Sigmoid colon (tissue), 7 donors: ENCODE measurements around the gene CAPN13. TPM values are rescaled to one million over a fixed set of nuclear protein-coding genes. Genes with fewer than 3 reads are reported as not detected.

Experiments
- DNase-seq: peaks from one replicate; pipeline ENCODE4 v3.0.0-alpha.2; 2019
- H3K27ac ChIP-seq, 4 donors: fragments of 200-600 bp; sonication (generic); one replicate each; pipeline ENCODE4 v1.5.1; 2016 to 2019; ENCODE audit warnings: mild to moderate bottlenecking in 1 of 4
- H3K27me3 ChIP-seq, 3 donors: fragments of 200-600 bp; sonication (generic); one replicate each; pipeline ENCODE4 v1.5.1; 2019; ENCODE audit warnings: mild to moderate bottlenecking in 1 of 3
- H3K36me3 ChIP-seq, 4 donors: fragments of 200-600 bp; sonication (generic); one replicate each; pipeline ENCODE4 v1.5.1; 2016 to 2019
- H3K4me1 ChIP-seq, 4 donors: fragments of 200-600 bp; sonication (generic); one replicate each; pipeline ENCODE4 v1.5.1; 2017 to 2019
- H3K4me3 ChIP-seq, 4 donors: fragments of 200-600 bp; sonication (generic); one replicate each; pipeline ENCODE4 v1.5.1; 2017 to 2019; ENCODE audit warnings: mild to moderate bottlenecking in 2 of 4, moderate library complexity in 1 of 4
- H3K9me3 ChIP-seq, 4 donors: fragments of 200-600 bp in 3 of 4; sonication (generic) in 3 of 4; one replicate each; pipeline versions ENCODE4 v1.5.1 to v1.6.1; 2013 to 2019
- EP300 ChIP-seq, 4 donors: sonication (generic); formaldehyde crosslinking; IDR thresholded peaks; one replicate each; pipeline ENCODE4 v1.6.1; 2017; ENCODE audit warnings: antibody characterized with exemption in 4 of 4
- POLR2A ChIP-seq, 2 donors: fragments of 450-650 bp; IDR thresholded peaks; one replicate each; pipeline ENCODE4 v1.6.1; 2016; ENCODE audit warnings: antibody characterized with exemption in 2 of 2, mild to moderate bottlenecking in 2 of 2, moderate library complexity in 2 of 2
- POLR2AphosphoS5 ChIP-seq, 4 donors: sonication (generic); formaldehyde crosslinking; IDR thresholded peaks; one replicate each; pipeline ENCODE4 v1.6.1; 2017; ENCODE audit warnings: antibody characterized with exemption in 4 of 4
- WGBS, 2 donors: extraction: QIAGEN DNeasy Blood & Tissue Kit; methylation state at CpG; one replicate each; pipeline ENCODE4 v1.1.7; 2013; 5-methylcytosine and 5-hydroxymethylcytosine counted together
- intact Hi-C: fragments of 100-400 bp; cut with DNase I; formaldehyde crosslinking; loops from one replicate; pipeline ENCODE4 v1.15.1; 2023
- polyA plus RNA-seq, 3 donors: library from polyadenylated mRNA; stranded (reverse); fragments of 200-250 nt; gene quantifications; one replicate each; pipeline ENCODE4 v1.2.3, GENCODE V29; 2013
- total RNA-seq, 4 donors: library from RNA; depleted of rRNA; stranded (reverse); fragments of >200 nt; gene quantifications; one replicate each; pipeline ENCODE4 v1.1.0, GENCODE V29; 2016
- TF ChIP-seq, protein P1 (sequence below), 4 experiments: fragments of 450-650 bp in 3 of 4; fragments of 200-600 bp in 1 of 4; IDR thresholded peaks; one replicate each; pipeline ENCODE4 v1.5.1; 2016 to 2019; ENCODE audit warnings: antibody characterized with exemption in 4 of 4, mild to moderate bottlenecking in 3 of 4, moderate library complexity in 2 of 4
- donor health status: healthy with polysubstance abuse.
- donor health status: Bipolar disorder and iron deficiency.
- donor health status: healthy.

The CAPN13 gene
- total and polyA plus RNA-seq, 7 donors = 11.4 to 17.3 (median 12.2) TPM; not detected in 4

- 81 to 85% methylated on average over 1 of the region's 1 CpG for WGBS, 2 donors
- intact Hi-C loops = no loop called here
- no peaks in the 10 kb centered on the region for H3K36me3 ChIP-seq
- no peak for DNase-seq
- H3K9me3 ChIP-seq = no peaks in the 10 kb centered on the region
- H3K27ac ChIP-seq = no peak overlapping the region
- no peak overlapping the region for H3K4me3 ChIP-seq
- no peaks in the 10 kb centered on the region for H3K27me3 ChIP-seq
- H3K4me1 ChIP-seq = no peaks in the 10 kb centered on the region
- TF ChIP-seq POLR2A (IDR thresholded peaks at IDR 0.05) (no peak), POLR2AphosphoS5 (IDR thresholded peaks at IDR 0.05) (no peak), EP300 (IDR thresholded peaks at IDR 0.05) (no peak)
- TF ChIP-seq, protein P1, sequence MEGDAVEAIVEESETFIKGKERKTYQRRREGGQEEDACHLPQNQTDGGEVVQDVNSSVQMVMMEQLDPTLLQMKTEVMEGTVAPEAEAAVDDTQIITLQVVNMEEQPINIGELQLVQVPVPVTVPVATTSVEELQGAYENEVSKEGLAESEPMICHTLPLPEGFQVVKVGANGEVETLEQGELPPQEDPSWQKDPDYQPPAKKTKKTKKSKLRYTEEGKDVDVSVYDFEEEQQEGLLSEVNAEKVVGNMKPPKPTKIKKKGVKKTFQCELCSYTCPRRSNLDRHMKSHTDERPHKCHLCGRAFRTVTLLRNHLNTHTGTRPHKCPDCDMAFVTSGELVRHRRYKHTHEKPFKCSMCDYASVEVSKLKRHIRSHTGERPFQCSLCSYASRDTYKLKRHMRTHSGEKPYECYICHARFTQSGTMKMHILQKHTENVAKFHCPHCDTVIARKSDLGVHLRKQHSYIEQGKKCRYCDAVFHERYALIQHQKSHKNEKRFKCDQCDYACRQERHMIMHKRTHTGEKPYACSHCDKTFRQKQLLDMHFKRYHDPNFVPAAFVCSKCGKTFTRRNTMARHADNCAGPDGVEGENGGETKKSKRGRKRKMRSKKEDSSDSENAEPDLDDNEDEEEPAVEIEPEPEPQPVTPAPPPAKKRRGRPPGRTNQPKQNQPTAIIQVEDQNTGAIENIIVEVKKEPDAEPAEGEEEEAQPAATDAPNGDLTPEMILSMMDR (IDR thresholded peaks at IDR 0.05) = no peak
Measured at GRCh38 chr2:30781451-30781850, 25.8 kb downstream of the CAPN13 start.

- Histone ChIP-seq H3K27me3 (no peaks in the 10 kb centered on the region), H3K4me3 (no peak overlapping the region), H3K9me3 (no peaks in the 10 kb centered on the region), H3K4me1 (no peaks in the 10 kb centered on the region), H3K36me3 (no peaks in the 10 kb centered on the region), H3K27ac (no peak overlapping the region)
- intact Hi-C loops = no loop called here
- no peak for DNase-seq
- TF ChIP-seq POLR2AphosphoS5 (IDR thresholded peaks at IDR 0.05) (no peak), POLR2A (IDR thresholded peaks at IDR 0.05) (no peak), EP300 (IDR thresholded peaks at IDR 0.05) (no peak)
- TF ChIP-seq, protein P1 (IDR thresholded peaks at IDR 0.05) = no peak
- 85 to 88% methylated on average over 5 of the region's 5 CpGs for whole genome bisulfite sequencing, 2 donors
Measured at GRCh38 chr2:30780776-30781330, 26.4 kb downstream of the CAPN13 start.

- H3K9me3 ChIP-seq = no peaks in the 10 kb centered on the region
- H3K27ac ChIP-seq = no peak overlapping the region
- no peaks in the 10 kb centered on the region for H3K27me3 ChIP-seq
- TF ChIP-seq, protein P1 (IDR thresholded peaks at IDR 0.05) = no peak
- TF ChIP-seq EP300 (IDR thresholded peaks at IDR 0.05) (no peak), POLR2AphosphoS5 (IDR thresholded peaks at IDR 0.05) (no peak), POLR2A (IDR thresholded peaks at IDR 0.05) (no peak)
- intact Hi-C loops = no loop called here
- no peak for DNase-seq
- H3K4me3 ChIP-seq = no peak overlapping the region
- H3K4me1 ChIP-seq = no peaks in the 10 kb centered on the region
- no peaks in the 10 kb centered on the region for H3K36me3 ChIP-seq
- WGBS, 2 donors = 87 to 90% methylated on average over 11 of the region's 11 CpGs
Measured at GRCh38 chr2:30778611-30779010, 28.6 kb downstream of the CAPN13 start.

DNA sequence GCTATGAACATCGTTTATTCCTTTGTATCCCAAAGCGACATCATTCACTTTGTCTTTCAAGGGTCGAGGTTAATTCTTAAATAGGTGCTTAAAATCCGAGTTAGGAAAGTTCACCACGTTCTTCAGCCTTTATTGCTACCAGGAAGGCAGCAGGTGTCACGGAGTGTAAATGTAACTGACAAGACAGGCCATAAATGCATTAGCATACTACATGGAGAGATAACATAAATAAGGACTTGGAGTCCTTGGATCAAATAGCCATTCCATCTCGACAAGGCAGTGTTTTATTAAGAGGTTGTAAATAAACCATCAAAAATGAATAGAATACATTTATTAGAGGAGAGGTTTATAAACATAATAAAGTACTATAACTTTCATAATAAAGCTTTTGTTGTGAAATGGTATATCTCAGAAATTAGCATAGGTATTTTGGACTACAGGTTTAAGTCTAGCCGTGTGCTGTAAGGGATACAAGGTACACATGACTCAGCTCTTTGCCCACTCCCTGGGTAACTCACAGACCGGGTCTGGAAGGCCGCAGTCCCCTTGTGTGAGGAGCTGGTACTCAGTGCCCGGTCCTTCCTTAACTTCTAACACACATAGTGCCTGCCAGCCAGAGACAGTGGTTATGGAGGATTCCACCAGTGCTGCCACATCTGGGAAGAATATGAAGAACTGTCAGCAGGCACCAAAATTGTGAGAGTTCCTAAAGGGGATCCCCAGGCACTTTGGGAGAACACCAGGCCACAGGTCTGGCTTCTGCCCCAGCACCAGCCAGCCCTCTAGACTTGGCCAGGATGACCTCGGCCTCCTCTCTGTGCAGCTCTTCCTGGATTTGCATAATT lies 29.4 kb downstream of the CAPN13 start:
- TF ChIP-seq POLR2AphosphoS5 (IDR thresholded peaks at IDR 0.05) (no peak), POLR2A (IDR thresholded peaks at IDR 0.05) (no peak), EP300 (IDR thresholded peaks at IDR 0.05) (no peak)
- TF ChIP-seq, protein P1 (IDR thresholded peaks at IDR 0.05) = no peak
- Histone ChIP-seq H3K36me3 (no peaks in the 10 kb centered on the region), H3K27ac (no peak overlapping the region), H3K9me3 (no peaks in the 10 kb centered on the region), H3K4me3 (no peak overlapping the region), H3K4me1 (no peaks in the 10 kb centered on the region), H3K27me3 (no peaks in the 10 kb centered on the region)
- intact Hi-C loops = no loop called here
- DNase-seq = no peak
- 23 to 69% methylated on average over 12 of the region's 12 CpGs for WGBS, 2 donors
